Astrocyte of the spinal cord (primary cell): ENCODE measurements around the gene DRD1.
A peak's percentile ranks its signal among the peaks of the same experiment; 100 is the strongest.

ENCODE experiments used
- DNase-seq: peaks from one replicate; pipeline ENCODE4 v3.0.0; 2011; ENCODE audit warnings: low read depth, low spot score
- H3K4me3 ChIP-seq: 2 replicates; pipeline ENCODE4 v1.5.1; 2011; ENCODE audit warnings: low read depth, mild to moderate bottlenecking, low read length, moderate library complexity
- in situ Hi-C: cut with HindIII; loops from 2 replicates; pipeline ENCODE4 v1.10.0; 2017; ENCODE audit warnings: low sequenced_read_pairs
- TF ChIP-seq, protein P1 (sequence below): IDR thresholded peaks from 2 replicates; pipeline ENCODE4 v1.5.1; 2012; ENCODE audit warnings: low read depth, mild to moderate bottlenecking, low read length, inconsistent platforms

DRD1 gene

DNA sequence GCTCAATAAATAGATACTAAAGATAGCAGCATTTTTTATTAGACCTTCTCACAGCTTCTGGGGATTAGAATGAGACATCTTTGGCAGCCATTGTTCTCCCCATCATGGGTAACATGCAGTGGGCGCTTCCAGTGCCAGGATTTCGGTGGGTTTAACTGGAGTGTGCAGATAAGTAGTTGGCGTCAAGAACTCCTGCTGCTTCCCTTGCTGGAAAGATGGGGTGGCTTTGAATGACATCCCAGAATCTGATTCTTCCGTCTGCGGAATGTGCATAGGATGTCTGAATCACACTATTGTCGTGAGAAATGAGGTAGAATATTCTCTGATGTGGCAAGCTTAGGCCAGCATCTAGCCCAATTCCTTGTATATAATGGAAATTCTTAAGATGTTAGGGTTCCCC, 41.6 kb upstream of the DRD1 start:
- no peak for DNase-seq
- TF ChIP-seq, protein P1, sequence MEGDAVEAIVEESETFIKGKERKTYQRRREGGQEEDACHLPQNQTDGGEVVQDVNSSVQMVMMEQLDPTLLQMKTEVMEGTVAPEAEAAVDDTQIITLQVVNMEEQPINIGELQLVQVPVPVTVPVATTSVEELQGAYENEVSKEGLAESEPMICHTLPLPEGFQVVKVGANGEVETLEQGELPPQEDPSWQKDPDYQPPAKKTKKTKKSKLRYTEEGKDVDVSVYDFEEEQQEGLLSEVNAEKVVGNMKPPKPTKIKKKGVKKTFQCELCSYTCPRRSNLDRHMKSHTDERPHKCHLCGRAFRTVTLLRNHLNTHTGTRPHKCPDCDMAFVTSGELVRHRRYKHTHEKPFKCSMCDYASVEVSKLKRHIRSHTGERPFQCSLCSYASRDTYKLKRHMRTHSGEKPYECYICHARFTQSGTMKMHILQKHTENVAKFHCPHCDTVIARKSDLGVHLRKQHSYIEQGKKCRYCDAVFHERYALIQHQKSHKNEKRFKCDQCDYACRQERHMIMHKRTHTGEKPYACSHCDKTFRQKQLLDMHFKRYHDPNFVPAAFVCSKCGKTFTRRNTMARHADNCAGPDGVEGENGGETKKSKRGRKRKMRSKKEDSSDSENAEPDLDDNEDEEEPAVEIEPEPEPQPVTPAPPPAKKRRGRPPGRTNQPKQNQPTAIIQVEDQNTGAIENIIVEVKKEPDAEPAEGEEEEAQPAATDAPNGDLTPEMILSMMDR = no peak
- in situ Hi-C loops = no loop called here
- no peak overlapping the region for H3K4me3 ChIP-seq

DNA sequence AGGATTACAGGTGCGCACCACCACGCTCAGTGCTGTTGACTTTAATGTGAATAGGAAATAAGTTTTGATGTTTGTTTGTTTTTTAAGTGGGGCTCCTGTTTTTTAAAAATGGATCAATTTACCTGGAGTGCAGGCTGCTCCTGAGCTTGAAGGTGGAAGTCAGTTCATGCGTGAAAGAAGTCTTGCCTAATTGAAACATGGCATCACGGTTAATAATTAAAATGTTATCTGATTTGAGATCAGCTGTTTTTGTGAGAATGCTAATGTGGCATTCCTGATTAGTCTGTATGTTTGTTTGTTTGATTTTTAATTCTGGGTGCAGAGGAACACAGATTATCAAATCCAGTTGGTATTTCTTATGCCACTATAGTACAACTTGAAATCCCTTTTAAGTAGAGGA, 40.8 kb upstream of the DRD1 start:
- TF ChIP-seq, protein P1 = no peak
- no peak overlapping the region for H3K4me3 ChIP-seq
- DNase-seq = no peak
- in situ Hi-C loops = no loop called here

DNA sequence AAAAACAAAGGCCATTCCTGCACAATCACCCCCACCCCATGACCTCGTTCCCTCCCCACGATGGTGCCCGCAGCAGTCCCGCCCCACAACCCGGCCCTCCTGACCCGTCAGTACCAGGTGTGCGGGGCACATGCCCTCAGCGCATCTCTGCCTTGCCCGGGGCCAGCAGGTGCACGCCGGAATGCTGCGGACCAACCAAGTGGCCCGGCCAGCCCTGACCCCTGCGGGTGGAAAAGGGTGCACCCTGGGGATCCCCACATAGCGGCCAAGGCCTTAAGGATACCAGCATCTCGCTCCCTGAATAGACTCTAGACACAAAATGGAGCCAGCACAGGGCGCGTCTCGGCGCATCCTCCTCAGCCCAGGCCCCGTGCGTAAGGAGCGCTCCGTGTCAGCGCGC, 40.3 kb upstream of the DRD1 start:
- no peak overlapping the region for H3K4me3 ChIP-seq
- TF ChIP-seq, protein P1 = no peak
- DNase-seq = no peak
- in situ Hi-C loops = no loop called here

DNA sequence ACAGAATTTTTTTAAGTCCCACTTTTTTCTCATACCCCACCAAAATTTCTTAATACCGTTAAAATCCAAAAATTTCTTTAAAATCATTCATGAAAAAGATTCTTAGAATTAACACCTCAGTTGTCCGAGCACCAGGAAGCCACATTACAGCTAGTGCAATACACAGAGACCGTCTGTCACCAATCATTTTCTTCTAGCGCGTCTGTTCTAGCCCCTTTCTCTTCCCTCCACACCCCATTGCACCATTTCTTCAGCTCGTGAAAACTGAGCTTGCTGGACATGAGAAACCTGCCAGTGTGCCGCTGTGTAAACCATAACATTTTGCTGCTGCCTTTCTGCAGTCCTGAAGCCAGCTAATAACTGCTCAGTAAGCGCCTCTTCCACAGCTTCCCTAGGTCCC, 39.4 kb upstream of the DRD1 start:
- in situ Hi-C loops = no loop called here
- no peak for DNase-seq
- TF ChIP-seq, protein P1 = no peak
- no peak overlapping the region for H3K4me3 ChIP-seq

DNA sequence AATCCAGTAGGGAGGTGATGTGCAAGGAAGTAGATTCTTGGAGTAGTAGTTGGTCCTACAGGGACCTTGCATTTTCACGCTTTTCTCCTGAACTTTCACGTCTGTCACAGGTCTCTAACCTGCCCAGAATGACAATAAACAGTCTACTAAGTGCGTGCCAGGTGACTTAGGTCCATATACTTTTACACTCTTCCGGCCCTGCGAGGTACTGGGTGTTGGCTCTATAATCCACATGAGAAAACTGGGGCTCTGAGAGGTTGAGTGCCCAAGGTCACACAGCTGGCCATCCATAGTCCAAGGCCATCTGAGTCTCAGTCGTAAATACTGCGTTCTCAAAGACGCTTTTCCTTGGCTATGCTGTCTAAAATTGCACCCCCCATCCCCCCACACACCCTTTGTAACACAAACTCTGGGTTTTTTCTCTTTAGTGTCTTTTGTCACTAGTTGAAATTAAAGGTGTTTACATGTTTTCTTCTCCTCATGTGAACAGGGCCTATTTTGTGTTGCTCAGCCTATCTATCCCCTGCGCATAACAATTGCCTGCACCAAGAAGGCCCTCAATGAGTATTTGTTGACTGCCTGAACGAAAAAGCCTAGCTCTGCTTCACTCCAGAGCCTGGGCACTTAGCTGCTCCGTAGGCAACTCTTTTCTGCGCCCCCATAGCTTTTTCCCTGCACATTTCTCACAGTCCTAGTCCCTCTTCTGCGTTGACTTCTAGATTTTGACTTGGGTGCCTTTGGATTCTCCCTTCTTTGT, 35.3 kb upstream of the DRD1 start:
- in situ Hi-C loops = no loop called here
- H3K4me3 ChIP-seq = peak overlapping the region; percentile 86
- no peak for DNase-seq
- TF ChIP-seq, protein P1 = no peak

DNA sequence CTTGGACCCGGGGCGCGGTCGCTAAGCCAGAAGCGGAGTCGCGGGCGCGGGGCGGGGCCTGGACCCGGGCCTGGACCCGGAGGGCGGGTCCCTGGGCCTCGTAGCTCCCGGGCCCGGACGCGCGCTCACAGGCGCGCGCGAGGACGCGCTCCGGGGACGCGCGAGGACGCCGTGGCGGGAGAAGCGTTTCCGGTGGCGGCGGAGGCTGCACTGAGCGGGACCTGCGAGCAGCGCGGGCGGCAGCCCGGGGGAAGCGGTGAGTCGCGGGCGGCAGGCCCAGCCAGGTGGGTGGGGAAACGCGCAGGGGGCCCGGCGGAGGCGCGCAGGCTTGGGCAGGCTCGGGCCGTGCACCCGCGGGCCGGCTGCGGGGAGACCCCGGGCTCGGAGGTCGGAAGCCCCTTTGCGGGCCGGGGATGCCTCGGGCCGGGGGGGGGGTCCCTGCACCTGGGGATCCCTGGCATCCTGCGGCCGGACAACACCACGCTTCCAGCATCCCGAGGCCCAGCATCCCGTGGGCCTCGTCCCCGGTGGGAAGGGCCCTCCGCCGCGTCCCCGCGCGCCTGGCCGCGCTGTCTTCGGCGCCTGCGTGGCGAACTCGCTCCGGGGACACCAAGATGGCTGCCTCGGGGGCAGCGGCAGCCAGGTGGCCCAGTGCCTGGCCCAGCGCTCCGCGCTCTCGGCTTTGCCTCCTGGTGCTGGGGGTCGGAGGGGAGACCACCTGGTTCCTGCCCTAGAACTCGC, 34.6 kb upstream of the DRD1 start, which contains the start of gene SFXN1:
SFXN1 (plus strand) TSS at position 177 of the 741 bp plus-strand sequence. CDS start 13,544 bp downstream, outside the sequence.
- TF ChIP-seq, protein P1 = no peak
- H3K4me3 ChIP-seq = peak within 1 kb of the TSS; percentile 86
- DNase-seq = peak; percentile 80
- in situ Hi-C loops = no loop called here
